K562 (cell line): ENCODE results near the gene MVB12B. TPM values are rescaled to one million over a fixed set of nuclear protein-coding genes. Genes with fewer than 3 reads are reported as not detected.

Source experiments
- ATAC-seq: fragments of 200-7000 bp; cut with Tn5 transposase; 3 replicates; pipeline ENCODE4 v1.9.1; 2020; ENCODE audit warnings: moderate library complexity
- BruUV-seq: library from RNA; stranded (reverse); fragments of 400-500 nt; replicated peaks from 2 replicates; lab custom pipeline; 2021; lab: Mats Ljungman, UMichigan
- CTCF ChIA-PET: fragments of 300-600 bp; formaldehyde crosslinking; extraction: SDS; loops from one replicate; lab custom pipeline; 2021; ENCODE audit warnings: low intra/inter-chr PET ratio; lab: Yijun Ruan, JAX
- POLR2A ChIA-PET: fragments of 300-600, 350-650 bp; sonication (Branson Sonifier 250); formaldehyde crosslinking; extraction: SDS; loops from one replicate; lab custom pipeline; 2021; ENCODE audit warnings: antibody characterized with exemption, inconsistent platforms; lab: Yijun Ruan, JAX
- DNase-seq, 4 experiments: peaks; one replicate each; pipeline versions ENCODE4 v3.0.0 to v3.0.0-alpha.2; 2011 to 2018; ENCODE audit warnings: low spot score in 3 of 4, mixed read lengths in 3 of 4; ENCODE audit errors: extremely low read depth in 1 of 4
- FAIRE-seq: peaks from 2 replicates; lab custom pipeline; 2011; peaks lifted over from hg19 to GRCh38; lab: Jason Lieb, UNC
- H2AFZ ChIP-seq: 2 replicates; pipeline ENCODE4 v1.6.0; 2011; ENCODE audit warnings: low read depth, low read length, control low read depth, inconsistent platforms
- H3K27ac ChIP-seq: fragments of 200-600 bp; 3 replicates; pipeline ENCODE4 v1.8.0; 2011; ENCODE audit warnings: low read depth, mild to moderate bottlenecking, control low read depth, inconsistent platforms, low read length, moderate library complexity, mixed read lengths; ENCODE audit errors: extremely low read depth
- H3K27me3 ChIP-seq, 2 experiments: fragments of 300-600 bp in 1 of 2; 2 replicates in 1 of 2; 3 replicates in 1 of 2; pipeline versions ENCODE4 v1.6.0 to v1.8.0; 2011; ENCODE audit warnings: inconsistent platforms in 2 of 2, low read length in 2 of 2, mild to moderate bottlenecking in 1 of 2, mixed read lengths in 1 of 2, moderate library complexity in 1 of 2; ENCODE audit not compliant: control insufficient read depth in 2 of 2, insufficient read depth in 2 of 2
- H3K36me3 ChIP-seq: fragments of 300-600 bp; 3 replicates; pipeline ENCODE4 v1.8.0; 2011; ENCODE audit warnings: mild to moderate bottlenecking, low read length, inconsistent platforms; ENCODE audit not compliant: control insufficient read depth, insufficient read depth
- H3K4me1 ChIP-seq, 2 experiments: fragments of 200-600 bp in 1 of 2; replicated peaks in 1 of 2; 2 replicates in 1 of 2; 3 replicates in 1 of 2; pipeline versions ENCODE4 v1.5.1 to v1.8.0; 2011; ENCODE audit warnings: inconsistent platforms in 2 of 2, low read length in 2 of 2, mild to moderate bottlenecking in 1 of 2, mixed read lengths in 1 of 2, moderate library complexity in 1 of 2; ENCODE audit not compliant: control insufficient read depth in 2 of 2, insufficient read depth in 2 of 2
- H3K4me2 ChIP-seq: 2 replicates; pipeline ENCODE4 v1.6.1; 2011; ENCODE audit warnings: low read length, control low read depth, inconsistent platforms, mixed read lengths; ENCODE audit not compliant: insufficient read depth
- H3K4me3 ChIP-seq: fragments of 200-600 bp; sonication (generic), shearing (Covaris generic); 2 replicates; pipeline ENCODE4 v1.5.1; 2016; ENCODE audit warnings: control low read depth, inconsistent platforms
- H3K79me2 ChIP-seq: fragments of 200-600 bp; 3 replicates; pipeline ENCODE4 v1.8.0; 2011; ENCODE audit warnings: low read length, inconsistent platforms; ENCODE audit not compliant: control insufficient read depth, insufficient read depth
- H3K9ac ChIP-seq, 2 experiments: 2 replicates each; pipeline versions ENCODE4 v1.6.0 to v1.6.1; 2011; ENCODE audit warnings: low read depth in 2 of 2, low read length in 2 of 2, control low read depth in 1 of 2, inconsistent platforms in 1 of 2, mild to moderate bottlenecking in 1 of 2, mixed read lengths in 1 of 2; ENCODE audit not compliant: insufficient read depth in 1 of 2
- H3K9me1 ChIP-seq: one replicate; pipeline ENCODE4 v1.6.0; 2011; ENCODE audit warnings: inconsistent platforms, mild to moderate bottlenecking, low read length, moderate library complexity; ENCODE audit not compliant: control insufficient read depth, insufficient read depth
- H3K9me3 ChIP-seq: replicated peaks from 2 replicates; pipeline ENCODE4 v1.5.1; 2011; ENCODE audit warnings: low read depth, low read length, inconsistent platforms; ENCODE audit not compliant: control insufficient read depth, insufficient read depth
- H4K20me1 ChIP-seq: replicated peaks from 2 replicates; pipeline ENCODE4 v1.6.1; 2011; ENCODE audit warnings: low read length, inconsistent platforms, mixed read lengths; ENCODE audit not compliant: control insufficient read depth, insufficient read depth
- MAFF ChIP-seq: IDR thresholded peaks from 2 replicates; pipeline ENCODE4 v1.6.1; 2012; ENCODE audit warnings: low read length, improper control_type of control experiment
- MAFG ChIP-seq: fragments of 450-650 bp; conservative IDR thresholded peaks from 2 replicates; pipeline ENCODE4 v1.6.1; 2016; ENCODE audit warnings: missing genetic modification characterization, missing compliant biosample characterization
- NFE2 ChIP-seq: IDR thresholded peaks from 2 replicates; pipeline ENCODE4 v1.6.1; 2014; ENCODE audit warnings: antibody characterized with exemption, low read depth
- NFE2L1 ChIP-seq: fragments of 450-650 bp; IDR thresholded peaks from 2 replicates; pipeline ENCODE4 v1.6.1; 2016; ENCODE audit warnings: missing genetic modification characterization, low read depth, mild to moderate bottlenecking, missing compliant biosample characterization, moderate library complexity, borderline replicate concordance
- RNF219 ChIP-seq: fragments of 250-450 bp; sonication (Bioruptor Pico); IDR thresholded peaks from 2 replicates; pipeline ENCODE4 v1.5.0; 2022; ENCODE audit warnings: mild to moderate bottlenecking
- SIN3B ChIP-seq: fragments of 450-650 bp; IDR thresholded peaks from 2 replicates; pipeline ENCODE4 v1.6.1; 2017; ENCODE audit warnings: low read depth, mild to moderate bottlenecking, moderate library complexity
- THRB ChIP-seq: fragments of 450-650 bp; formaldehyde crosslinking; conservative IDR thresholded peaks from 2 replicates; pipeline ENCODE4 v1.4.0; 2022; ENCODE audit warnings: mild to moderate bottlenecking, missing genetic modification characterization
- ZNF316 ChIP-seq: fragments of 450-650 bp; IDR thresholded peaks from 2 replicates; pipeline ENCODE4 v1.6.1; 2016
- WGBS: fragments of 100-300 bp; shearing (Covaris generic); methylation state at CpG from one replicate; pipeline ENCODE4 v1.1.6; 2016; ENCODE audit warnings: low coverage, mixed read lengths; ENCODE audit not compliant: insufficient coverage; ENCODE audit errors: missing lambda C conversion rate; 5-methylcytosine and 5-hydroxymethylcytosine counted together
- in situ Hi-C: fragments of 300-500 bp; cut with MboI; formaldehyde crosslinking; loops from 4 replicates; pipeline ENCODE4 v1.15.0; 2018; ENCODE audit warnings: inconsistent platforms, mixed read lengths
- intact Hi-C: fragments of 100-400 bp; cut with micrococcal nuclease; formaldehyde crosslinking; loops from 2 replicates; pipeline ENCODE4 v1.14.2; 2022
- polyA plus RNA-seq, 8 experiments: library from polyadenylated mRNA; depleted of rRNA in 4 of 8; stranded (reverse) in 5 of 8; unstranded in 3 of 8; fragments of >200 nt; fragmentation: Nextera tagmentation in 2 of 8; fragmentation: Illumina TruSeq in 1 of 8; extraction: Ambion mirVana in 2 of 8; extraction: Trizol in 1 of 8; gene quantifications; 2 replicates each; pipeline versions ENCODE4 v1.2.1 to v1.2.3, GENCODE V29; 2011 to 2014; ENCODE audit warnings: inconsistent platforms in 1 of 8, missing spikeins in 1 of 8
- total RNA-seq, 7 experiments: library from RNA; depleted of rRNA in 6 of 7; stranded (reverse); fragments of >200 nt in 6 of 7; fragmentation: Illumina TruSeq in 2 of 7; extraction: Trizol in 2 of 7; gene quantifications; 2 replicates each; pipeline versions ENCODE4 v1.2.1 to v1.2.3, GENCODE V29; 2011 to 2021; ENCODE audit warnings: low replicate concordance in 1 of 7

Gene MVB12B
- total and polyA plus RNA-seq, 9 of the 15 experiments (the other 6 are each of a cell fraction or from before 2014, with no cell fraction given) = not detected

GRCh38 chr9:126464694-126465441, 138.2 kb downstream of the MVB12B start:
- no peak for DNase-seq
- ATAC-seq = no peak
- Histone ChIP-seq H3K9ac (no peak overlapping the region), H3K27me3 (peaks cover 16 to 80% of the 10 kb centered on the region in 2 experiments; a peak in 4 of 5 replicates), H2AFZ (no peak overlapping the region), H3K4me3 (no peak overlapping the region), H3K27ac (no peak overlapping the region), H3K9me3 (no peaks in the 10 kb centered on the region), H3K9me1 (no peaks in the 10 kb centered on the region), H3K79me2 (no peaks in the 10 kb centered on the region), H3K4me1 (no peaks in the 10 kb centered on the region), H3K36me3 (no peaks in the 10 kb centered on the region), H4K20me1 (0 out of 2 replicates have a peak, but pooled peaks cover 5% of the 10 kb centered on the region), H3K4me2 (no peak overlapping the region)
- 0 out of 2 replicates have a peak, but pooled peaks have one; percentile 11 for TF ChIP-seq ZNF316
- TF ChIP-seq MAFF = peak; percentile 24; the same call in 1 of the 2 replicates
- no peak for TF ChIP-seq RNF219 (CRISPR knock-in tag)
- peak; percentile 68 for TF ChIP-seq MAFG (tag)
- no peak for TF ChIP-seq THRB (CRISPR knock-in tag)
- TF ChIP-seq NFE2L1 = peak; percentile 49; the same call in 1 of the 2 replicates
- TF ChIP-seq NFE2 = 0 out of 2 replicates have a peak, but pooled peaks have one; percentile 38
- no peak for TF ChIP-seq SIN3B
- BruUV-seq = no TSS peak
- WGBS = 0% methylated on average over 11 of the region's 11 CpGs
- in situ Hi-C loops (no loop called here), intact Hi-C loops (no loop called here)
- CTCF ChIA-PET = no interaction called here
- FAIRE-seq = no peak
- POLR2A ChIA-PET = interaction anchor here (0.6 to 1.4 kb wide), 6 partner anchors 9 to 906 kb away, joined by 3 to 4 read pairs (median 3); no protein-coding TSS in a partner anchor
